ENCODE data around the gene SFSWAP.
"Not testable (repeated sequence)": the region's sequence is repeated elsewhere in the genome, so short reads cannot be mapped to it uniquely, and the experiment has no call there.

- not testable (repeated sequence) for TF ChIP-seq CTCF (IDR thresholded peaks at IDR 0.05; ENCODE audit: insufficient read depth, low read length); REST (IDR thresholded peaks at IDR 0.05; ENCODE audit: insufficient replicate concordance, low read depth); POLR2AphosphoS5 (IDR thresholded peaks at IDR 0.05; ENCODE audit: low read depth); SPI1 (IDR thresholded peaks at IDR 0.05; ENCODE audit: borderline replicate concordance, low read depth); GABPA (IDR thresholded peaks at IDR 0.05; ENCODE audit: low read depth)
These were observed 49.5 kb upstream of the SFSWAP start for GRCh38 chr12:131661170-131661985.

Measured in HL-60 (cell line).